HG03039 (cell line): ENCODE measurements around the gene LASP1NB.
"Not testable (repeated sequence)": the region's sequence is repeated elsewhere in the genome, so short reads cannot be mapped to it uniquely, and the experiment has no call there.

Source experiments
- ATAC-seq: cut with Tn5 transposase; IDR thresholded peaks from one replicate; pipeline ENCODE4 v1.9.1; 2021; ENCODE audit warnings: mild to moderate bottlenecking, moderate library complexity; ENCODE audit not compliant: unreplicated experiment

The LASP1NB gene

DNA sequence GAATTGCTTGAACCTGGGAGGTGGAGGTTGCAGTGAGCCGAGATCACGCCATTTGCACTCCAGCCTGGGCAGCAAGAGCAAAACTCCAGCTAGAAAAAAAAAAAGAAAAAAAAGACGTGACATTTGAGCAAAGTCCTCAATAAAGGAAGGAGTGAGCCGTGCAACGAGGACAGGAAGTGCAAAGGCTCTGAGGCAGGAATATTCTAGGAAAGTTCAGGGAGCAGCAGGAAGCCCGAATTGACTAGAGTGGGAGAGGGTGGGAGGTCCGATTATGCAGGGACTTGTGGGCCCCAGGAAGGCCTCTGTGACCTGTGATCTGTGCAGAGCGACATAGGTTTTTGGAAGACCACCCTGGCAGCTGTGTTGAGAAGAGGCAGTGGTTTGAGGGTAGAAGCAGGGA lies 8.6 kb upstream of the LASP1NB start:
- no peak for ATAC-seq

- no peak for ATAC-seq
These were observed 8.2 kb upstream of the LASP1NB start for GRCh38 chr17:38917259-38917658.

DNA sequence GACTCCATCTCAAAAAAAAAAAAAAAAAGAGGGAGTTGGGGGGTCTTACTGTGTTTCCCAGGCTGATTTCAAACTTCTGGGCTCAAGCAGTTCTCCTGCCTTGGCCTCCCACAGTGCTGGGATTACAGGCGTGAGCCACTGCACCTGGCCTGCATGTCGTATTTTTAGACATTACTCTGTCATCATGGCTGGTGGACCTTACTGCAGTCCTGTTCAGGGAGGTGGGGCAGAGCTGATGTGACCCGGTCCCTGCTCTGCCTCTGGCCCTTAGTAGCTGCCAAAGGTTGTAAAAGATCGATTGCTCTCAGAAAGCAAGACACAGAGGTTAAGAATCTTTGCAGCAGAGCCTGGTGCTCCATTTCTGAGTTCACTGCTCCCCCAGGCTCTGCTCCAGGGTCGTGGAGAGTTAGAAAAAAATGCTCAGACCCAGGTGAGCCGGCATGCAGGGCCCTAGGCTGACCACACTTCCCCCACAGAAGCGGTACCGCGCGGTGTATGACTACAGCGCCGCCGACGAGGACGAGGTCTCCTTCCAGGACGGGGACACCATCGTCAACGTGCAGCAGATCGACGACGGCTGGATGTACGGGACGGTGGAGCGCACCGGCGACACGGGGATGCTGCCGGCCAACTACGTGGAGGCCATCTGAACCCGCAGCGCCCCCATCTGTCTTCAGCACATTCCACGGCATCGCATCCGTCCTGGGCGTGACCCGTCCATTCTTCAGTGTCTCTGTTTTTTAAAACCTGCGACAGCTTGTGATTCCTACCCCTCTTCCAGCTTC lies 7.1 kb upstream of the LASP1NB start:
- ATAC-seq, result no peak

DNA sequence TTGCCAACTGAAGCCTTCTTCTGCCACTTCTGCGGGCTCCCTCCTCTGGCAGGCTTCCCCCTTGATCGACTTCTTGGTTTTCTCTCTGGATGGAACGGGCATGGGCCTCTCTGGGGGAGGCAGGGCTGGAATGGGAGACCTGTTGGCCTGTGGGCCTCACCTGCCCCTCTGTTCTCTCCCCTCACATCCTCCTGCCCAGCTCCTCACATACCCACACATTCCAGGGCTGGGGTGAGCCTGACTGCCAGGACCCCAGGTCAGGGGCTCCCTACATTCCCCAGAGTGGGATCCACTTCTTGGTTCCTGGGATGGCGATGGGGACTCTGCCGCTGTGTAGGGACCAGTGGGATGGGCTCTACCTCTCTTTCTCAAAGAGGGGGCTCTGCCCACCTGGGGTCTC lies 6.5 kb upstream of the LASP1NB start:
- no peak for ATAC-seq

- ATAC-seq, result no peak
These were observed 5.9 kb upstream of the LASP1NB start for GRCh38 chr17:38919316-38920078.

DNA sequence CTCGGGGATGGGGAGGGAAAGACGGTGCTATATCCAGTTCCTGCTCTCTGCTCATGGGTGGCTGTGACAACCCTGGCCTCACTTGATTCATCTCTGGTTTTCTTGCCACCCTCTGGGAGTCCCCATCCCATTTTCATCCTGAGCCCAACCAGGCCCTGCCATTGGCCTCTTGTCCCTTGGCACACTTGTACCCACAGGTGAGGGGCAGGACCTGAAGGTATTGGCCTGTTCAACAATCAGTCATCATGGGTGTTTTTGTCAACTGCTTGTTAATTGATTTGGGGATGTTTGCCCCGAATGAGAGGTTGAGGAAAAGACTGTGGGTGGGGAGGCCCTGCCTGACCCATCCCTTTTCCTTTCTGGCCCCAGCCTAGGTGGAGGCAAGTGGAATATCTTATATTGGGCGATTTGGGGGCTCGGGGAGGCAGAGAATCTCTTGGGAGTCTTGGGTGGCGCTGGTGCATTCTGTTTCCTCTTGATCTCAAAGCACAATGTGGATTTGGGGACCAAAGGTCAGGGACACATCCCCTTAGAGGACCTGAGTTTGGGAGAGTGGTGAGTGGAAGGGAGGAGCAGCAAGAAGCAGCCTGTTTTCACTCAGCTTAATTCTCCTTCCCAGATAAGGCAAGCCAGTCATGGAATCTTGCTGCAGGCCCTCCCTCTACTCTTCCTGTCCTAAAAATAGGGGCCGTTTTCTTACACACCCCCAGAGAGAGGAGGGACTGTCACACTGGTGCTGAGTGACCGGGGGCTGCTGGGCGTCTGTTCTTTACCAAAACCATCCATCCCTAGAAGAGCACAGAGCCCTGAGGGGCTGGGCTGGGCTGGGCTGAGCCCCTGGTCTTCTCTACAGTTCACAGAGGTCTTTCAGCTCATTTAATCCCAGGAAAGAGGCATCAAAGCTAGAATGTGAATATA lies 4.8 kb upstream of the LASP1NB start:
- no peak for ATAC-seq

GRCh38 chr17:38921756-38922411 lies 3.5 kb upstream of the LASP1NB start:
- ATAC-seq, result no peak

- ATAC-seq, result no peak
These were observed 2.7 kb upstream of the LASP1NB start for GRCh38 chr17:38922538-38923297.

- no peak for ATAC-seq
These were observed 1.1 kb downstream of the LASP1NB start for GRCh38 chr17:38926293-38927070.

- ATAC-seq, result not testable (repeated sequence)
These were observed 5.4 kb downstream of the LASP1NB start for GRCh38 chr17:38930782-38931181.

DNA sequence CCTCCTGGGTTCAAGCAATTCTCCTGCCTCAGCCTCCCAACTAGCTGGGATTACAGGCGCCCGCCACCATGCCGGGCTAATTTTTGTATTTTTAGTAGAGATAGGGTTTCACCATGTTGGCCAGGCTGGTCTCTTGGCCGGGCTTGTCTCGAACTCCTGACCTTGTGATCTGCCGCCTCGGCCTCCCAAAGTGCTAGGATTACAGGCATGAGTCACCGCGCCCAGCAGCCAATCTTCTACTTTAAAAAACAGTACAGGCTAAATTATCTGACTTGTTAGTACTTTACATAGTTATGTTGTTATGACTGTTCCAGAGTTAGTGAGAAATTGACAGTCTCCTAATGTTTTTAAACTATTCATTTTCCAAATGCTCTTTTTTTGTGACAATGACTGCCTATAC lies 8.5 kb downstream of the LASP1NB start:
- not testable (repeated sequence) for ATAC-seq

- ATAC-seq, result no peak
These were observed 14.6 kb downstream of the LASP1NB start for GRCh38 chr17:38939987-38940386.

GRCh38 chr17:38940404-38940803 lies 15.0 kb downstream of the LASP1NB start:
- ATAC-seq, result no peak

GRCh38 chr17:38942696-38943334 lies 17.4 kb downstream of the LASP1NB start:
- no peak for ATAC-seq

DNA sequence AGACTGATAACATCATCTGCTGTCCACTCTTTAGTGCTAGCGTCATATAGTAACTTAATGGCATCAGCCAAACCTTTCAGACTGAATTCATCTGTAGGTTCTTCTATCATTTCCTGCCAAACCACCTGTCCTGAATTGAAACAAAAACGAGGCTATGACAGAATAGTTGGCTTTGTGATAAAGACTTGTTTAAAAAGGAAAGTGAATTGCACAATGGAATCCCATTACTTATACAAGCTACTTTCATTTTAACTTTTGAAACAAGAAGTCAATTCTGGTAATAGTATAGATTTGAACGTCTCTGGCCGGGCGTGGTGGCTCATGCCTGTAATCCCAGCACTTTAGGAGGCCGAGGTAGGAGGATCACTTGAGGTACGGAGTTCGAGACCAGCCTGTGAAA lies 18.2 kb downstream of the LASP1NB start:
- no peak for ATAC-seq

DNA sequence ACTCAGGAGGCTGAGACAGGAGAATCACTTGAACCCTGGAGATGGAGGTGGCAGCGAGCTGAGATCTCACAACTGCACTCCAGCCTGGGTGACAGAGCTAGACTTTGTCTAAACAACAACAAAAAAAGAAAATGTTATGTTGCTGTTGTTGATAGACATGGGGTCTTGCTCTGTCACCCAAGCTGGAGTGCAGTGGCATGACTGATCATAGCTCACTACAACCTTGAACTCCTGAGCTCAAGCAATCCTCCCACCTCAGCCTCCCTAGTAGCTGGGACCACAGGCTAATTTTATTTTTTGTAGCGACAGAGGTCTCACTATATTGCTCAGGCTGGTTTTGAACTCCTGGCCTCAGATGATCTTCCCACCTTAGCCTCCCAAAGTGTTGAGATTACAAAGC lies 21.8 kb downstream of the LASP1NB start:
- ATAC-seq, result no peak

DNA sequence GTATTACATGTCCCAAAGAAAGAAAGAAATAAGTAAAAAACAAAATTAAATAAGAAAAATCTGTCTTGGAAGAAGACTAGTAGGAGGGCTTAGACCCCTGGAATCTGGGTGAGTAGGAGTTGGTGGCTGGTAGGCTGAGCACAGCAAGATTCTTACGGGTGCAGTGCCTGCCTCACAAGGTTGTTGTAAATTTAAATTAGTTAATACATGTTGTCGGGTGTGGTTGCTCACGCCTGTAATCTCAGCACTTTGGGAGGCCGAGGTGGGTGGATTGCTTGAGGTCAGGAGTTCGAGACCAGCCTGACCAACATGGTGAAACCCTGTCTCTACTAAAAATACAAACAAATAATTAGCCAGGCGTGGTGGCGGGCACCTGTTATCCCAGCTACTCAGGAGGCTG lies 28.4 kb downstream of the LASP1NB start:
- not testable (repeated sequence) for ATAC-seq

GRCh38 chr17:38958326-38958725 lies 32.9 kb downstream of the LASP1NB start:
- no peak for ATAC-seq

GRCh38 chr17:38958756-38959155 lies 33.3 kb downstream of the LASP1NB start:
- no peak for ATAC-seq
